NB4 (cell line): ENCODE data around the gene SLC36A2.

ENCODE experiments used
- TF ChIP-seq, protein P1 (sequence below): IDR thresholded peaks from one replicate; pipeline ENCODE4 v1.5.1; 2012; ENCODE audit warnings: low read depth, low read length
- TF ChIP-seq, protein P2 (sequence below): IDR thresholded peaks from 2 replicates; pipeline ENCODE4 v1.6.1; 2011; ENCODE audit warnings: low read depth, low read length

DNA sequence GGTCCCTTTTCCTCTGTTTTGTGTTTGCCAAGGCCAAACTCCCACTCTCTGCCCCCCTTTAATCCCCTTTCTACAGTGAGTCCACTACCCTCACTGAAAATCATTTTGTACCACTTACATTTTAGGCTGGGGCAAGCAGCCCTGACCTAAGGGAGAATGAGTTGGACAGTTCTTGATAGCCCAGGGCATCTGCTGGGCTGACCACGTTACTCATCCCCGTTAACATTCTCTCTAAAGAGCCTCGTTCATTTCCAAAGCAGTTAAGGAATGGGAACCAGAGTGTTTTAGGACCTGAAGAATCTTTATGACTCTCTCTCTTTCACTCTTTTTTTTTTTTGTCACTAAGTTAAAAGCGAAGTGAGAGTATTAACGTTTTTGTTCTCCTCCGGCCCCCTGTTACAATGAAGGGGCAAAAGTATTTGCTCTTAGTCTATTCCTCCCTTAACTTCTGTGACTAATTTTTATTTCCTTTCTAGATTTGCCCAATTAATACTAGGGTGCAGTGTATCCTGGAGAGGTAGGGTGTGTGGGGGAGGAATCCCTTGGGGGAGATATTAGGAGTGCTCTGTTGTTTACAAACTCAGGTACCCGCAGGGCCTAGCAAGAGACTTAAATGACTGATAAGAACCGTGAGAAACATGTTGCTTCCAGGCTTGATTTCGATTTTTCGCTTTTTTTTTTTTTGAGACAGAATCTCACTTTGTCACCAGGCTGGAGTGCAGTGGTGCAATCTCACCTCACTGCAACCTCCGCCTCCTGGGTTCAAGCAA is 79.7 kb downstream of the SLC36A2 start:
- TF ChIP-seq, protein P1, sequence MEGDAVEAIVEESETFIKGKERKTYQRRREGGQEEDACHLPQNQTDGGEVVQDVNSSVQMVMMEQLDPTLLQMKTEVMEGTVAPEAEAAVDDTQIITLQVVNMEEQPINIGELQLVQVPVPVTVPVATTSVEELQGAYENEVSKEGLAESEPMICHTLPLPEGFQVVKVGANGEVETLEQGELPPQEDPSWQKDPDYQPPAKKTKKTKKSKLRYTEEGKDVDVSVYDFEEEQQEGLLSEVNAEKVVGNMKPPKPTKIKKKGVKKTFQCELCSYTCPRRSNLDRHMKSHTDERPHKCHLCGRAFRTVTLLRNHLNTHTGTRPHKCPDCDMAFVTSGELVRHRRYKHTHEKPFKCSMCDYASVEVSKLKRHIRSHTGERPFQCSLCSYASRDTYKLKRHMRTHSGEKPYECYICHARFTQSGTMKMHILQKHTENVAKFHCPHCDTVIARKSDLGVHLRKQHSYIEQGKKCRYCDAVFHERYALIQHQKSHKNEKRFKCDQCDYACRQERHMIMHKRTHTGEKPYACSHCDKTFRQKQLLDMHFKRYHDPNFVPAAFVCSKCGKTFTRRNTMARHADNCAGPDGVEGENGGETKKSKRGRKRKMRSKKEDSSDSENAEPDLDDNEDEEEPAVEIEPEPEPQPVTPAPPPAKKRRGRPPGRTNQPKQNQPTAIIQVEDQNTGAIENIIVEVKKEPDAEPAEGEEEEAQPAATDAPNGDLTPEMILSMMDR = no peak
- TF ChIP-seq, protein P2, sequence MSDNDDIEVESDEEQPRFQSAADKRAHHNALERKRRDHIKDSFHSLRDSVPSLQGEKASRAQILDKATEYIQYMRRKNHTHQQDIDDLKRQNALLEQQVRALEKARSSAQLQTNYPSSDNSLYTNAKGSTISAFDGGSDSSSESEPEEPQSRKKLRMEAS = no peak
